NCI-H748 treated with DMSO at 0.1 percent for 48 hours (cell line): ENCODE results near the gene PSMA2.

Experiments used
- DNase-seq: peaks from one replicate; lab custom pipeline; 2025; lab: John Stamatoyannopoulos, UW

The PSMA2 gene

GRCh38 chr7:42931834-42932651 lies at the start of gene PSMA2, which contains the start of gene MRPL32:
Gene PSMA2, minus strand, starts transcription at chr7:42932174. Its CDS starts 16 bp downstream, at chr7:42932158.
Gene MRPL32, plus strand, starts transcription at chr7:42932376. Its CDS starts 11 bp downstream, at chr7:42932387.
- DNase-seq, result peak; percentile 97

- no peak for DNase-seq
These were observed 49.6 kb upstream of the PSMA2 start for GRCh38 chr7:42981601-42982000.

- DNase-seq, result no peak
These were observed 48.5 kb upstream of the PSMA2 start for GRCh38 chr7:42980514-42980913.

GRCh38 chr7:42980084-42980483 lies 48.1 kb upstream of the PSMA2 start:
- no peak for DNase-seq

GRCh38 chr7:42978496-42978895 lies 46.5 kb upstream of the PSMA2 start:
- DNase-seq, result no peak

- DNase-seq, result no peak
These were observed 44.4 kb upstream of the PSMA2 start for GRCh38 chr7:42976371-42976770.

- DNase-seq, result no peak
These were observed 40.9 kb upstream of the PSMA2 start for GRCh38 chr7:42972699-42973500.

GRCh38 chr7:42967391-42967790 lies 35.4 kb upstream of the PSMA2 start:
- no peak for DNase-seq

GRCh38 chr7:42964849-42965805 lies 33.2 kb upstream of the PSMA2 start:
- DNase-seq, result no peak

GRCh38 chr7:42964293-42964692 lies 32.3 kb upstream of the PSMA2 start:
- no peak for DNase-seq

- no peak for DNase-seq
These were observed 29.2 kb upstream of the PSMA2 start for GRCh38 chr7:42961170-42961569.

GRCh38 chr7:42960762-42961161 lies 28.8 kb upstream of the PSMA2 start:
- no peak for DNase-seq

- DNase-seq, result no peak
These were observed 27.6 kb upstream of the PSMA2 start for GRCh38 chr7:42959549-42959948.

- DNase-seq, result no peak
These were observed 24.1 kb upstream of the PSMA2 start for GRCh38 chr7:42956062-42956461.

- no peak for DNase-seq
These were observed 22.0 kb upstream of the PSMA2 start for GRCh38 chr7:42953994-42954393.

GRCh38 chr7:42952328-42952727 lies 20.4 kb upstream of the PSMA2 start:
- no peak for DNase-seq

GRCh38 chr7:42950417-42950816 lies 18.4 kb upstream of the PSMA2 start:
- no peak for DNase-seq

- DNase-seq, result no peak
These were observed 15.5 kb upstream of the PSMA2 start for GRCh38 chr7:42947521-42947920.

- no peak for DNase-seq
These were observed 14.6 kb upstream of the PSMA2 start for GRCh38 chr7:42946627-42946950.

GRCh38 chr7:42945821-42946626 lies 14.1 kb upstream of the PSMA2 start:
- no peak for DNase-seq
